Activated CD8-positive, alpha-beta memory T cell treated with anti-CD3 and anti-CD28 coated beads, Interleukin-2, amount 10 ng/mL, durations not matched to agents 7 days and 5 days (primary cell): Measurements from ENCODE around the gene TNNT3. TPM values are rescaled to one million over a fixed set of nuclear protein-coding genes. Genes with fewer than 3 reads are reported as not detected.
"Not testable (repeated sequence)": the region's sequence is repeated elsewhere in the genome, so short reads cannot be mapped to it uniquely, and the experiment has no call there.

Experiments used
- ATAC-seq: fragments of 150-1000 bp; cut with Tn5 transposase; one replicate; pipeline ENCODE4 v1.10.0; 2021; ENCODE audit warnings: moderate library complexity
- CTCF ChIA-PET: fragments of 350-600 bp; sonication (Branson Sonifier 250); formaldehyde crosslinking; loops from one replicate; lab custom pipeline; 2021; ENCODE audit warnings: antibody characterized with exemption; lab: Charles Lee
- DNase-seq: peaks from one replicate; pipeline ENCODE4 v3.0.0-alpha.2; 2020
- H3K27ac Mint-ChIP-seq: one replicate; pipeline ENCODE4 v1.8.0; 2021; ENCODE audit warnings: mild to moderate bottlenecking, mixed read lengths
- H3K27me3 Mint-ChIP-seq: one replicate; pipeline ENCODE4 v1.8.0; 2021; ENCODE audit warnings: mixed read lengths
- H3K36me3 Mint-ChIP-seq: one replicate; pipeline ENCODE4 v1.8.0; 2021; ENCODE audit warnings: mild to moderate bottlenecking, mixed read lengths
- H3K4me1 Mint-ChIP-seq: one replicate; pipeline ENCODE4 v1.8.0; 2021; ENCODE audit warnings: mixed read lengths
- H3K4me3 Mint-ChIP-seq: one replicate; pipeline ENCODE4 v1.8.0; 2021; ENCODE audit warnings: mild to moderate bottlenecking, moderate library complexity, mixed read lengths
- H3K9me3 Mint-ChIP-seq: one replicate; pipeline ENCODE4 v1.8.0; 2022; ENCODE audit warnings: low read depth, mixed read lengths
- total RNA-seq, 2 experiments: library from RNA; stranded (reverse); gene quantifications; one replicate each; pipeline ENCODE4 v1.2.3, GENCODE V29; 2021

Gene TNNT3
- total RNA-seq, 2 experiments from 2014 or later = 1.1 to 7.6 TPM

DNA sequence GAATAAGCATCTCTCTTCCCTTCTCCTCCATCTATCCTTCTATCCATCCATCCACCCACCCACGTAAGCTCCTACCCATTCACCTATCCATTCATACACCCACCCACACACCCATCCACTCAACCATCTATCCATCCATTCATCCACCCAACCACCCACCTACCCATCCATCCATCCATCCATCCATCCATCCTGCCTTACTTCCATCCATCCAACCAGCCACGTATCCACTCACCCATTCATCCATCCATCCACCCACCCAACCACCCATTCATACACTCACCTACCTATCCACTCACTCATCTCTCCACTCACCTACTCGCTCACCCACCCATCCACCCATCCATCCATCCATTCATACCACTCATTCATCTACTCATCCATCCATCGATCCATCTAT, 13.2 kb downstream of the TNNT3 start:
- H3K36me3 Mint-ChIP-seq = no peaks in the 10 kb centered on the region
- CTCF ChIA-PET = interaction anchor here (1.6 to 2.1 kb wide), 2 partner anchors 50 to 100 kb away, joined by 4 to 5 read pairs; no protein-coding TSS in a partner anchor
- H3K4me1 Mint-ChIP-seq = no peaks in the 10 kb centered on the region
- DNase-seq (no peak), ATAC-seq (no peak)
- H3K9me3 Mint-ChIP-seq = no peaks in the 10 kb centered on the region
- no peak overlapping the region for H3K27ac Mint-ChIP-seq
- no peak overlapping the region for H3K4me3 Mint-ChIP-seq
- peaks cover 19% of the 10 kb centered on the region for H3K27me3 Mint-ChIP-seq

DNA sequence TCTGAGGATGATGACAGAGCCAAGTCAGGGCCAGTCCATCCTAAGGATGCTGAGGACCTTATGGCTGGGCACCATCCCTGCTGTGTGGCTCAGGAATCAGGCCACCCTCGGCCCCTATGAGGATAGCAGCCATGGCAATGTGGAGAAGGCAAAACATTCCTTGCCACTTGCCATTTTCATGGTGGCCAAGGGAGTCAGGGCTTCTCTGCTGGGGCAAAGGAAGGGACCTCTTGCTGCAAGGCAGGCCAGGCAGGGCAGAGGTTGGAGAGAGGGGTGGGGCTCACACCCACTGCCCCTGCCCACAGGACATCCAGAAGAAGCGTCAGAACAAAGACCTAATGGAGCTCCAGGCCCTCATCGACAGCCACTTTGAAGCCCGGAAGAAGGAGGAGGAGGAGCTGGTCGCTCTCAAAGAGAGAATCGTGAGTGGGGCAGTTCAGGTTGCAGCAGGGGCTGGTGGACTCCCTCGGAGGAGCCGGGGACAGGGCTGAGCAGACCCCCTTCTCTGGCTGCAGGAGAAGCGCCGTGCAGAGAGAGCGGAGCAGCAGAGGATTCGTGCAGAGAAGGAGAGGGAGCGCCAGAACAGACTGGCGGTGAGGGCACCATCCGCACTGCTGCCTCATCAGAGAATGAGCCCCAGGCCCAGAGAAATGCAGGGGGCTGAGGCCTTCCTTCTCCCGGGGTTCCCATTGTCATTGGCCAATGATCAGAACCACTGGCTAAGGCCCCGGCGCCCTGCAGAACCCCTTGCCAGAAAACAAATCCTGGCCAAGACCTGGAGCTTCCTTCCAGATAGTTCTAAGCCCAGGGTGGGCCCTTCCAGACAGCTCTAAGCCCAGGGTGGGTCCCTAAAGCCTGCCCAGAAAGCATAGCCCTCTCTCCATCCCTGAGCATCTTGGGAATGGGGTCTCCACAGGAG, 14.2 kb downstream of the TNNT3 start:
- Mint-ChIP-seq H3K27me3 (peaks cover 19% of the 10 kb centered on the region), H3K9me3 (no peaks in the 10 kb centered on the region), H3K4me1 (no peaks in the 10 kb centered on the region), H3K36me3 (no peaks in the 10 kb centered on the region), H3K27ac (no peak overlapping the region), H3K4me3 (no peak overlapping the region)
- DNase-seq (no peak), ATAC-seq (no peak)
- CTCF ChIA-PET = interaction anchor here (0.6 to 2.1 kb wide), 4 partner anchors 12 to 788 kb away, joined by 3 to 5 read pairs (median 3); no protein-coding TSS in a partner anchor

DNA sequence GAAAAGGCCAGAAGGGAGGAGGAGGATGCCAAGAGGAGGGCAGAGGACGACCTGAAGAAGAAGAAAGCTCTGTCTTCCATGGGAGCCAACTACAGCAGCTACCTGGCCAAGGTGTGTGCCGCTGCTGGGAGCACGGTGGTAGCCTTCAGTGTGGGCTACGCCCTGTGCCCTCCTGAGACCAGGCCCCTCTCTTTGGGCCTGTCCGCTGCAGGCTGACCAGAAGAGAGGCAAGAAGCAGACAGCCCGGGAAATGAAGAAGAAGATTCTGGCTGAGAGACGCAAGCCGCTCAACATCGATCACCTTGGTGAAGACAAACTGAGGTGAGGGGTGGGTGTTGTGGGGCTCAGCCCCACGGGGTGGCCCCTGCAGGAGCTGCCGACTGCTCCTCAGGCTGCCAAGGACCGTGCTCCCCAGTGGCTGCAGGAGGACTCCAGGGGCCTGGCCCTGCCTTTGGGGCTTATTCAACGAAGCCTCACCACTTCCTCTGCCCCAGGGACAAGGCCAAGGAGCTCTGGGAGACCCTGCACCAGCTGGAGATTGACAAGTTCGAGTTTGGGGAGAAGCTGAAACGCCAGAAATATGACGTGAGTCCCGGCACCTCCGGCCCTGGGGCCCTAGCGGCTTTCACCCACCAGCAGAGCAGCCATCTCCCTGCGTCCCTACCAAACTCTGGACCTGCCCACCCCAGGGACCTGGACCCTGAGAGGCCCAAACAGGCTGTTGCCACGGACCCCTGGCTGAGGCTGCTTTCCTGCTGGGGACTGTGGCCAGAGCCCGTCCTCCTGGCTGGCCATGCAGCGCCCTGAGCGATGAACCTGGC, 15.0 kb downstream of the TNNT3 start:
- Mint-ChIP-seq H3K27me3 (peaks cover 19% of the 10 kb centered on the region), H3K4me3 (no peak overlapping the region), H3K4me1 (peaks cover 6% of the 10 kb centered on the region), H3K27ac (no peak overlapping the region), H3K36me3 (no peaks in the 10 kb centered on the region), H3K9me3 (no peaks in the 10 kb centered on the region)
- no peak for ATAC-seq
- CTCF ChIA-PET = interaction anchor here (0.6 to 1.4 kb wide), 2 partner anchors 13 to 789 kb away, joined by 3 read pairs; no protein-coding TSS in a partner anchor
- no peak for DNase-seq

DNA sequence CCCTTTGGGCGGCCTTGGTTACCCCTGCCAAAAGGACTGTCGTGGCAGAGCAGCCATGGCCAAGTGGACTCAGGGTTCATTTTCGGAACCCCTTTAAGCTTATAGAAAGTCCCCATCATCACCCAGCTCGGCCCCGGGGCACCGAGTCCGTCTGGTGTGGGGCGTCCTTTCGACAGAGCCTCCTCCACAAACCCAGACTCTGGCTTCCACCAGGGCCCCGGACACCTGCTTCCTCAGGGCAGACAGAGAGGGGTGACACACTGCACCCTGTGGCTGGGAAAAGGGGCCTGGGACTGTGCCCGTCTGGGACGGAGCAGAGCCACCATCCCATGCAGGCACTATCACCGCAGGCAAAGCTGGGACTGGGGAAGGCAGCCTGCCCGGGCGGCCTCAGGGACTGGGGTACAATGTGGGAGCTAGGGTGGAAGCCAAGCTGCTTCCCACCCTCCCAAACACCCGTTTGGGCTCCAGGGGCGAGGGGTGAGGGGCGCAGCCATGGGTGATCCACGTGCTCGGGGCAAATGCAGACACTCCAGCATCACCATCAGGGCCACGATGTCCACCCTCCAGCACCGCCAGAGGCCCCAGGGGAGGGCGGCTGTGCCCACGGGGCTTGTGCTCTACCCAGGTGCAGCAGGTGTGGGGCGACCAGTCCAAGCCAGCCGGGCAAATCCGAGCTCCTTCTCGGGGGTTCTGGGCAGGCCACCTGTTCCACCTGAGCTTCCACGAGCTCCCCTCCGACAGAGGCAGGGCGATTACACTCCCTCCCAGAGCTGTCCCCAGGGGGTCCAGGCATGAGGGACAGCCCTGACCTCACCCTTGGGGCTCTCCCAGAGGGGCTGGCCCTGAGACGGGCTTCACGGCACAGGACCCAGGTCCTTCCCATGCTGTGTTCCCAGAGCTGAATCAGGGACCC, 15.9 kb downstream of the TNNT3 start:
- Mint-ChIP-seq H3K4me3 (no peak overlapping the region), H3K4me1 (peaks cover 6% of the 10 kb centered on the region), H3K27ac (no peak overlapping the region), H3K27me3 (peaks cover 19% of the 10 kb centered on the region), H3K9me3 (no peaks in the 10 kb centered on the region), H3K36me3 (no peaks in the 10 kb centered on the region)
- CTCF ChIA-PET = interaction anchor here (1.4 kb wide), 1 partner anchor 14 kb away, joined by 3 read pairs; no protein-coding TSS in a partner anchor
- no peak for ATAC-seq
- DNase-seq = no peak

DNA sequence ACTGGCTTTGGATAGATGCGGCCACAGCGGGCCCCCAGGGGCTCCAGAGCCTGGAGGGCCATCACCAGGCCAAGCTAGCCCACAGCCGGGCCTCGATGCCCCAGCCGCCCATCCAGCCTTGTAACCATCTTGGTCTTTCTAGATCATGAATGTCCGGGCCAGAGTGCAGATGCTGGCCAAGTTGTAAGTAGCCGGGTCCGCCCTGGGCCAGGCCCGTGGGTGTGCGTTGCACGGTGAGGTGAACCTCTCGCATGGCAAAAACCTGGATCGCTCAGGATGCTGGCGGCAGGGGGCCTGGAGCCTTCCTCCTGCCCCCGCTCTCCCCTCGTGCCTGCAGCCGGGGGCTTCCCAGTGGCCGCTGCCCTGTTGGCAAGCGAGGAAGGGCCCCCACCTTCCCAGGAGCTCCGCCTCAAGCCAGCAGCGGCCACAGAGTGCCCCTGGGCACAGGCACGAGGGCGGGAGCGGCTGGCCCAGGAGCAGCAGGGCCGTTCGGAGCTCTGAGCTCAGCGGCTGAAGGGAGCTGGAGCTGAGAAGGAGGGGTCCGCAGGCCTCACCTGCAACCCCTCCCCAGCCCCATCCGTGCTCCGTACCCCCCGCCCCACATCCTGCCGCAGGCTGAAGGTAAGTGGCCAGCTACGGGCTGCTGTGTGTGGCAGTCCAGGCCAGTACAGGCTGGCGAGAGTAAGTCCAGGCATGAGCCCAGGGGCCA, 16.7 kb downstream of the TNNT3 start:
- H3K9me3 Mint-ChIP-seq = no peaks in the 10 kb centered on the region
- peaks cover 11% of the 10 kb centered on the region for H3K27me3 Mint-ChIP-seq
- CTCF ChIA-PET = no interaction called here
- no peak overlapping the region for H3K27ac Mint-ChIP-seq
- H3K4me1 Mint-ChIP-seq = peaks cover 6% of the 10 kb centered on the region
- no peaks in the 10 kb centered on the region for H3K36me3 Mint-ChIP-seq
- H3K4me3 Mint-ChIP-seq = no peak overlapping the region
- no peak for ATAC-seq
- no peak for DNase-seq

DNA sequence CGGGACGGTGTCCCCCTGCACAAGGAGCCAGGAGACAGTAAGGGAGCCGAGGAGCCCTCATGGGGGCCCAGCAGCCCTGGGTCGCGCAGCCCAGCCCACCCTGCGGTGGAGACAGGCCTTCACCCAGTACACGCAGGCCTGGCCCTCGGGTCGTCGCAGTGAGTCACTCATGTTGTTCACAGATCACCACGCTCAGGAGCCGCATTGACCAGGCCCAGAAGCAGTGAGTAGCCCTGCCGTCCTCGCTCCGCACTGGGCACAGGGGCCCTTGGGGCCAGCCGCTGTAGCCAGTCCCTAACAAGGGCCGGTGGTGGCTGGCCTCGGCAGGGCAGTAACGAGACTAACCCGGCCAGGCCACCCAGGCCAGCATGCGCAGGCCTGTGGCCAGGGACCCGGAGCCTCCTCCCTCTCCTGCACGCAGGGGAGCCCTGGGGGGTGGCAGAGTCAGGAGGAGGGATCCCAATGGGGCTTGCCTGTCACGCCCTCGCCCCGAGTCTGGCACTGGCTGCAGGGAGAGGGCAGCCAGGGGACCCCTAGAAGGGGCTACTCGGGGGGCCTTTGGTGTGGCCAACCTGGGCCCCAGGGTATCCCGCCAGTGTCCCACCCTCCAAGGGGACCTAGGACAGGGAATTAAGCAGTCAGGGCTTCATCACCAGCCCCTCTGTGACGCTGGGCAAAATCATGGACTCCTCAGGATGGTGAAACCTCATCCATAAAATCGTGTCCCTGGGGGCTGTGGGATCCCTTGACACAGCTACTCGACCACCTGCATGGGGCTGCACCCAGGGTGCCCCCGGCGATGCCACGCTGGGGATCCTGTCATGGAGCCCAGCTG, 17.5 kb downstream of the TNNT3 start:
- no peak overlapping the region for H3K27ac Mint-ChIP-seq
- DNase-seq = no peak
- peaks cover 3% of the 10 kb centered on the region for H3K27me3 Mint-ChIP-seq
- CTCF ChIA-PET = interaction anchor here (1.2 to 1.5 kb wide), 3 partner anchors 55 to 112 kb away, joined by 3 to 5 read pairs (median 3); no protein-coding TSS in a partner anchor
- no peak overlapping the region for H3K4me3 Mint-ChIP-seq
- H3K36me3 Mint-ChIP-seq = no peaks in the 10 kb centered on the region
- no peaks in the 10 kb centered on the region for H3K9me3 Mint-ChIP-seq
- peaks cover 6% of the 10 kb centered on the region for H3K4me1 Mint-ChIP-seq
- ATAC-seq = no peak

DNA sequence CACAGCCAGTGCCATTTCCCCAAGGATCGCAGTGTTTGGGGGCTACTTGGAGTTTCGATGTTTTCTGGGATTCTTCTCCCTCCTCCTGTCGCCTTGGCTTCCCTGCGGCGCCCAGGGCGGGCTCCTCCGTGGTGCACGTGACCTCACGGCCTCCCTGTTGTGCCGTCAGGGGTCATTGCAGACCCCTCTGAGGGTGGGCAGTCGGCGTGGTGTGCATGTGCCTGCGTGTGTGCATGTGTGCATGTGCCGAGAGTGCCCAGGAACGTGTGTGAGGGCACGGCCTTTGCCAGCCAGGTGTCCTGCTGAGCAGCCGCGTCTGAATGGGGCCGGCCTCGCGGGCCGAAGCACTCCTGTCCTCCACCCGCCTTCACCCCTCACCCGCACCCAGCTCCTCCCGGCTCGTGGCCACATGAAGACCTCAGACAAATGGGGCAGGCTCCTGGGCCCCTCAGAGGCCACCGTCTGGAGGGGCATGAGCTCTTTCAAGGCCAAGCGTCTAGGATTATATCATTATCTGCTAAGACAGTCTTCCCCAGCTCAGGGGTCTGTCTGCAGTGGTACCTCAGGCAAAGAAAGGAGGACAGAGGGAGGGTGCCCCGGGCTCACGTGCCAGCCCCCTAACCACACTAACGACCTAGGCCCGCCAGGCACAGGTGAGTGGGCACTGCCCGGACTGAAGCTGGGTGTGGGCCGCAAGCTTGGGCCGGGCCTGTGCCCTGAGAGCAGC, 18.3 kb downstream of the TNNT3 start:
- CTCF ChIA-PET = interaction anchor here (1.0 to 1.5 kb wide), 5 partner anchors 30 to 113 kb away, joined by 3 to 5 read pairs (median 3); no protein-coding TSS in a partner anchor
- peaks cover 2% of the 10 kb centered on the region for H3K27me3 Mint-ChIP-seq
- H3K4me3 Mint-ChIP-seq = no peak overlapping the region
- no peaks in the 10 kb centered on the region for H3K9me3 Mint-ChIP-seq
- ATAC-seq (no peak), DNase-seq (no peak)
- no peak overlapping the region for H3K27ac Mint-ChIP-seq
- H3K4me1 Mint-ChIP-seq = peaks cover 6% of the 10 kb centered on the region
- H3K36me3 Mint-ChIP-seq = no peaks in the 10 kb centered on the region

DNA sequence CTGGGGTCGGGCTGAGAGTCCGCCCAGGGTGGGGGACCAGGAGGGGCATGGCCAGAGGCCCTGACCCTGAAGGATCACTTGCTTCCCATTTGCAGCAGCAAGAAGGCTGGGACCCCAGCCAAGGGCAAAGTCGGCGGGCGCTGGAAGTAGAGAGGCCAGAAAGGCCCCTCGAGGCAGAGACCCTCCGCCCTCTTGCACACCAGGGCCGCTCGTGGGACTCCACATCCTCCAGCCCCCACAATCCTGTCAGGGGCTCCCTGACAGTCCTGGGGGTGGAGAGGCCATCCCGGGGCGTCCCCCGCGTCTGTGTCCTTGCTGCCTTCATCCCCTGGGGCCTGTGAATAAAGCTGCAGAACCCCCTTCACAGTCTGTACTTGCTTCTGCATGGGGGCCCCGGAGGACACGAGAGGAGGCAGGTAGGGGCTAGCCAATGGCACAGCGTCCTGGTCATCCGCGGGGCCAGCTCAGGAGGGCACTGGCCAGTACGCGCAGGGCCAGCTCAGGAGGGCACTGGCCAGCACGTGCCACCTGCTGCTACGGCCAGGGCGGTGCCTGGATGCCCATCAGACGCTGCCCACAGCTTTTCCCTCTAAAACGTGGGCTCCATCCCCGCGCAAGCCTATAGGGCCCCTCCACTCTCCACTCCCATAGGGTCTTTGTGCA, 19.0 kb downstream of the TNNT3 start:
- Mint-ChIP-seq H3K4me3 (no peak overlapping the region), H3K9me3 (no peaks in the 10 kb centered on the region), H3K4me1 (peaks cover 6% of the 10 kb centered on the region), H3K27me3 (no peaks in the 10 kb centered on the region), H3K36me3 (no peaks in the 10 kb centered on the region), H3K27ac (no peak overlapping the region)
- CTCF ChIA-PET = interaction anchor here (1.0 to 1.5 kb wide), 5 partner anchors 30 to 114 kb away, joined by 3 to 5 read pairs (median 3); no protein-coding TSS in a partner anchor
- DNase-seq (no peak), ATAC-seq (no peak)

DNA sequence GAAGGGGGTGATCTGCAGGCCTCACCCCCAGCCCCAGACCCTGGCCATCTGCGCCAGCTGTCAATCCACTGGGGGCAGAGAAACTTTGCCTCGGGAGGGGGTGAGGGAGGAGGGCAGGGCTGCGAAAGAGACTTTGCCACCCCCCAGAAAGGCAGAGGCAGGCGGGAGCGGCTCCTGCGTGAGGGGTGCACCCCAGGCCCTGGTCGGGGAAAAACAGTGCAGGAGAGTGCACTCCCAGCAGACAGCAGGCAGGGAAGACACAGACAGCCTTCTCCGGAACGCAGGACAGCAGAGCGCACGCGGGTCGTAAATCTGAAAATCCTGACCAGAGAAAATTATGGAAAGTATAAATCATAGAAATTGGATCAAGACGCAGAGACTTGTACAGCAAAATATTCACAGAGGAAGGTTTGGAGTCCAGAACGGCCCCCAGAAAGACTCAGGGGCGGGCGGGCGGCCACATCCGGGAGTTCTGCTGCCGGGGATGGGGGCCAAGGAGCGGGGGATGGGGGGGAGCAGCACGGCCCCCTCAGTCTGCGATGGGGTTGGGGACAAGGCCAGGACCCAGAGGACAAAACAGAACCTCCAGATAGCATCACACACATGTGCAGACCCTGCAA, 19.6 kb downstream of the TNNT3 start:
- Mint-ChIP-seq H3K36me3 (no peaks in the 10 kb centered on the region), H3K27ac (no peak overlapping the region), H3K27me3 (no peaks in the 10 kb centered on the region), H3K4me1 (peaks cover 6% of the 10 kb centered on the region), H3K4me3 (no peak overlapping the region), H3K9me3 (no peaks in the 10 kb centered on the region)
- CTCF ChIA-PET = interaction anchor here (1.2 to 1.5 kb wide), 2 partner anchors 31 to 57 kb away, joined by 4 to 5 read pairs; no protein-coding TSS in a partner anchor
- ATAC-seq (peak; percentile 70), DNase-seq (peak; percentile 61)

DNA sequence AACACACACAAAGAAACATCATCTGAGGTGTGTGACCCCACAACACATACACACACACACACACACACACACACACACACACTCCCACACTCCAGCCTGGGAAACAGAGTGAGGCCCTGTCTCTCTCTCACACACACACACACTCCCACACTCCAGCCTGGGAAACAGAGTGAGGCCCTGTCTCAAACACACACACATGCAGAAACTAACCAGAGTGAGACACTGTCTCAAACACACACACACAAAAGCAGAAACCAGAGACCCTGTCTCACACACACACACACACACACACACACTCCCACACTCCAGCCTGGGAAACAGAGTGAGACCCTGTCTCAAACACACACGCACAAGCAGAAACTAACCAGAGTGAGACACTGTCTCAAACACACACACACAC, 20.3 kb downstream of the TNNT3 start:
- H3K4me3 Mint-ChIP-seq, CTCF ChIA-PET, DNase-seq, H3K4me1 Mint-ChIP-seq, ATAC-seq, H3K9me3 Mint-ChIP-seq, H3K27me3 Mint-ChIP-seq, H3K27ac Mint-ChIP-seq, H3K36me3 Mint-ChIP-seq: not testable (repeated sequence)
